CD14-positive monocyte (primary cell): ENCODE data around the gene TXLNB. TPM values are rescaled to one million over a fixed set of nuclear protein-coding genes. Genes with fewer than 3 reads are reported as not detected.

Source experiments
- DNase-seq, 3 donors: peaks; one replicate each; pipeline ENCODE4 v3.0.0-alpha.2; 2011 to 2022
- H2AFZ ChIP-seq: 2 replicates; pipeline ENCODE4 v1.6.0; 2012; ENCODE audit warnings: mild to moderate bottlenecking, low read depth, low read length, inconsistent platforms; ENCODE audit not compliant: insufficient read depth, poor library complexity, severe bottlenecking
- H3K27ac ChIP-seq, 2 donors: 1 replicate in 1 of 2; 2 replicates in 1 of 2; pipeline ENCODE4 v1.5.1; 2012 to 2013; ENCODE audit warnings: low read length in 2 of 2, control low read depth in 1 of 2, inconsistent platforms in 1 of 2, low read depth in 1 of 2, mild to moderate bottlenecking in 1 of 2
- H3K27me3 ChIP-seq, 2 donors: one replicate each; pipeline versions ENCODE4 v1.6.0 to v1.6.1; 2011 to 2013; ENCODE audit warnings: low read length in 2 of 2; ENCODE audit not compliant: control insufficient read depth in 2 of 2, insufficient read depth in 2 of 2
- H3K36me3 ChIP-seq, 2 donors: replicated peaks in 1 of 2; 1 replicate in 1 of 2; 2 replicates in 1 of 2; pipeline versions ENCODE4 v1.5.1 to v1.6.1; 2012 to 2013; ENCODE audit warnings: low read length in 2 of 2, control low read depth in 1 of 2, inconsistent platforms in 1 of 2, mild to moderate bottlenecking in 1 of 2; ENCODE audit not compliant: insufficient read depth in 2 of 2, control insufficient read depth in 1 of 2
- H3K4me1 ChIP-seq, 2 donors: 1 replicate in 1 of 2; 2 replicates in 1 of 2; pipeline versions ENCODE4 v1.5.1 to v1.6.1; 2012 to 2013; ENCODE audit warnings: low read length in 2 of 2, control low read depth in 1 of 2, inconsistent platforms in 1 of 2, mild to moderate bottlenecking in 1 of 2, moderate library complexity in 1 of 2; ENCODE audit not compliant: insufficient read depth in 2 of 2, control insufficient read depth in 1 of 2
- H3K4me2 ChIP-seq: replicated peaks from 2 replicates; pipeline ENCODE3; 2012; ENCODE audit warnings: low read length, moderate library complexity, mild to moderate bottlenecking; ENCODE audit not compliant: poor library complexity, severe bottlenecking; ENCODE audit errors: extremely low read depth
- H3K4me3 ChIP-seq, 3 experiments: fragments of 200-600 bp in 1 of 3; sonication (generic) in 1 of 3; replicated peaks in 1 of 3; 1 replicate in 2 of 3; 2 replicates in 1 of 3; pipeline ENCODE4 v1.5.1; 2011 to 2013; ENCODE audit warnings: low read length in 3 of 3, mild to moderate bottlenecking in 3 of 3, control low read depth in 2 of 3, low read depth in 2 of 3, inconsistent platforms in 1 of 3, moderate library complexity in 1 of 3
- H3K79me2 ChIP-seq: 2 replicates; pipeline ENCODE4 v1.6.0; 2012; ENCODE audit warnings: mild to moderate bottlenecking, control low read depth, inconsistent platforms, low read length, moderate library complexity; ENCODE audit not compliant: insufficient read depth
- H3K9ac ChIP-seq: 2 replicates; pipeline ENCODE4 v1.6.0; 2017; ENCODE audit warnings: low read length, mild to moderate bottlenecking; ENCODE audit not compliant: insufficient read depth, poor library complexity, severe bottlenecking
- H3K9me3 ChIP-seq, 2 donors: replicated peaks in 1 of 2; 1 replicate in 1 of 2; 2 replicates in 1 of 2; pipeline versions ENCODE4 v1.5.1 to v1.6.1; 2012 to 2013; ENCODE audit warnings: low read length in 2 of 2, control low read depth in 1 of 2; ENCODE audit not compliant: control insufficient read depth in 1 of 2, insufficient read depth in 1 of 2
- H4K20me1 ChIP-seq: 2 replicates; pipeline ENCODE4 v1.6.0; 2012; ENCODE audit warnings: mild to moderate bottlenecking, low read length, control low read depth, moderate library complexity; ENCODE audit not compliant: insufficient read depth
- H3K27ac Mint-ChIP-seq, 7 donors: one replicate each; pipeline ENCODE4 v1.8.0; 2020; ENCODE audit warnings: mild to moderate bottlenecking in 7 of 7, mixed read lengths in 7 of 7, moderate library complexity in 6 of 7, inconsistent platforms in 2 of 7
- H3K27me3 Mint-ChIP-seq, 3 donors: one replicate each; pipeline ENCODE4 v1.8.0; 2021 to 2022; ENCODE audit warnings: low read depth in 3 of 3, mild to moderate bottlenecking in 3 of 3, mixed read lengths in 3 of 3, moderate library complexity in 3 of 3, inconsistent platforms in 1 of 3
- H3K36me3 Mint-ChIP-seq, 2 donors: one replicate each; pipeline ENCODE4 v1.8.0; 2020; ENCODE audit warnings: mixed read lengths in 2 of 2, inconsistent platforms in 1 of 2, mild to moderate bottlenecking in 1 of 2
- H3K4me1 Mint-ChIP-seq: one replicate; pipeline ENCODE4 v1.8.0; 2020; ENCODE audit warnings: mild to moderate bottlenecking, mixed read lengths
- H3K4me3 Mint-ChIP-seq, 2 donors: one replicate each; pipeline ENCODE4 v1.8.0; 2020; ENCODE audit warnings: mild to moderate bottlenecking in 2 of 2, mixed read lengths in 2 of 2, moderate library complexity in 1 of 2
- H3K9me3 Mint-ChIP-seq, 7 donors: one replicate each; pipeline ENCODE4 v1.8.0; 2020 to 2022; ENCODE audit warnings: mixed read lengths in 7 of 7, mild to moderate bottlenecking in 6 of 7, moderate library complexity in 6 of 7, inconsistent platforms in 2 of 7
- WGBS: methylation state at CpG from one replicate; pipeline ENCODE4 v1.1.5; 2013; ENCODE audit warnings: missing lambda C conversion rate; ENCODE audit not compliant: insufficient coverage; 5-methylcytosine and 5-hydroxymethylcytosine counted together
- intact Hi-C, 2 donors: fragments of 100-400 bp; cut with micrococcal nuclease; formaldehyde crosslinking; loops; one replicate each; pipeline versions ENCODE4 v1.15.0 to v1.15.1; 2023
- polyA plus RNA-seq, 3 donors: library from polyadenylated mRNA; depleted of rRNA in 1 of 3; unstranded in 2 of 3; stranded (reverse) in 1 of 3; fragments of 300-500 nt in 2 of 3; fragments of >200 nt in 1 of 3; fragmentation: Illumina TruSeq in 2 of 3; gene quantifications; 1 replicate in 2 of 3; 2 replicates in 1 of 3; pipeline ENCODE4 v1.2.3, GENCODE V29; 2012 to 2021
- TF ChIP-seq, protein P1 (sequence below): fragments of 200-600 bp; IDR thresholded peaks from one replicate; pipeline ENCODE4 v1.8.0; 2022; ENCODE audit warnings: antibody characterized with exemption, mild to moderate bottlenecking

Gene TXLNB
- polyA plus RNA-seq, 3 donors = 0.04 to 0.25 (median 0.14) TPM

DNA sequence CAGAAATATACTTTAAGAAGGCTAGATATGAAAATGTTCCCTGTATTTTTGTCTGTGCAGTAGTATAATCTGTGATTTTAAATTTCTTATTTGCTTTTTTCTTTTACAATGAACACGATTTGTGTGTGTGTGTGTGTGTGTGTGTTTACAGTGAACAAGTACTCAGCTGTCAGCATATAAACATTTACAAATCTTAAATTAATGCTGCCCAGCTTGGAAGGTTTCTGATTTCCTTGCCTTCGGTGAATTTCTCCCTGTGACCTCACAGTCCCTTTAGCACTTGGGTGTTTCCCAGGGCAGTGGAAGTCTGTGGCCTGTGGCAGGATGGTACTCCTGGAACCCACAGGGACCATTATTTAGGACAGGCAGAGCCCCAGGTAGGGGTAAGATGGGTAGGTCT is 37.6 kb downstream of the TXLNB start:
- TF ChIP-seq, protein P1, sequence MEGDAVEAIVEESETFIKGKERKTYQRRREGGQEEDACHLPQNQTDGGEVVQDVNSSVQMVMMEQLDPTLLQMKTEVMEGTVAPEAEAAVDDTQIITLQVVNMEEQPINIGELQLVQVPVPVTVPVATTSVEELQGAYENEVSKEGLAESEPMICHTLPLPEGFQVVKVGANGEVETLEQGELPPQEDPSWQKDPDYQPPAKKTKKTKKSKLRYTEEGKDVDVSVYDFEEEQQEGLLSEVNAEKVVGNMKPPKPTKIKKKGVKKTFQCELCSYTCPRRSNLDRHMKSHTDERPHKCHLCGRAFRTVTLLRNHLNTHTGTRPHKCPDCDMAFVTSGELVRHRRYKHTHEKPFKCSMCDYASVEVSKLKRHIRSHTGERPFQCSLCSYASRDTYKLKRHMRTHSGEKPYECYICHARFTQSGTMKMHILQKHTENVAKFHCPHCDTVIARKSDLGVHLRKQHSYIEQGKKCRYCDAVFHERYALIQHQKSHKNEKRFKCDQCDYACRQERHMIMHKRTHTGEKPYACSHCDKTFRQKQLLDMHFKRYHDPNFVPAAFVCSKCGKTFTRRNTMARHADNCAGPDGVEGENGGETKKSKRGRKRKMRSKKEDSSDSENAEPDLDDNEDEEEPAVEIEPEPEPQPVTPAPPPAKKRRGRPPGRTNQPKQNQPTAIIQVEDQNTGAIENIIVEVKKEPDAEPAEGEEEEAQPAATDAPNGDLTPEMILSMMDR = no peak
- Histone ChIP-seq H3K4me2 (no peak overlapping the region), H3K36me3 (no peaks in the 10 kb centered on the region), H3K27ac (no peak overlapping the region), H3K9ac (no peak overlapping the region), H3K4me1 (no peaks in the 10 kb centered on the region), H3K4me3 (no peak overlapping the region), H2AFZ (no peak overlapping the region), H3K79me2 (no peaks in the 10 kb centered on the region), H3K27me3 (no peaks in the 10 kb centered on the region), H3K9me3 (no peaks in the 10 kb centered on the region), H4K20me1 (no peaks in the 10 kb centered on the region)
- 100% methylated on average over 1 of the region's 2 CpGs for WGBS
- peaks cover 0 to 2% (median 1%) of the 10 kb centered on the region in 3 donors for H3K27me3 Mint-ChIP-seq
- H3K9me3 Mint-ChIP-seq = peaks cover 0 to 1% (median 0%) of the 10 kb centered on the region in 7 donors
- H3K4me3 Mint-ChIP-seq = no peak overlapping the region
- no peaks in the 10 kb centered on the region for H3K36me3 Mint-ChIP-seq
- H3K27ac Mint-ChIP-seq = no peak overlapping the region
- H3K4me1 Mint-ChIP-seq = peaks cover 8% of the 10 kb centered on the region
- intact Hi-C loops = no loop called here
- no peak for DNase-seq

DNA sequence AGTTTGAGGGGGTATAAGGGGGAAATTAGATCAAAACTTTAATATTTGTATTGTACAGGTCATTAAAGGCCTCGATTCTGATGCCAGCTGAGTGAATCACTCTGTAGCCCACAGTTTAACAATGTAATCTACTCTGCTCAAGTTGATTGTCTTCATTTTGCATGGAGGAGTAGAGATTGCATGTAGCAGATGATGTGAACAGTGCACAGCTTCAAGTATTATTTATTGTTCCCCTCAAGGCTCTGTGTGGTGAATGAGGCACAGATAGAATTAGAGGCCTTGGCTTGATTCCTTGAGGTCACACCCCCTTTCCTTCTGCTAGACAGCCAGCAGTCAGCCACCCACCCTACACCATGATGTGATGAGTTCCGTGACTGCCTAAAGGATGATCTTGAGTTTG is 38.1 kb downstream of the TXLNB start:
- no peaks in the 10 kb centered on the region for H3K36me3 Mint-ChIP-seq
- intact Hi-C loops = no loop called here
- peaks cover 8% of the 10 kb centered on the region for H3K4me1 Mint-ChIP-seq
- Histone ChIP-seq H3K27me3 (no peaks in the 10 kb centered on the region), H3K27ac (no peak overlapping the region), H2AFZ (no peak overlapping the region), H3K4me3 (no peak overlapping the region), H3K9ac (no peak overlapping the region), H3K4me2 (no peak overlapping the region), H3K9me3 (no peaks in the 10 kb centered on the region), H4K20me1 (no peaks in the 10 kb centered on the region), H3K4me1 (no peaks in the 10 kb centered on the region), H3K36me3 (no peaks in the 10 kb centered on the region), H3K79me2 (no peaks in the 10 kb centered on the region)
- H3K9me3 Mint-ChIP-seq = peaks cover 0 to 1% (median 0%) of the 10 kb centered on the region in 7 donors
- H3K27ac Mint-ChIP-seq = peak overlapping the region in 2 of 7 donors; percentile 19 to 27
- TF ChIP-seq, protein P1 = no peak
- no CpG with 5 or more reads among the region's 2 CpGs for WGBS
- H3K27me3 Mint-ChIP-seq = peaks cover 0 to 1% (median 0%) of the 10 kb centered on the region in 3 donors
- no peak overlapping the region for H3K4me3 Mint-ChIP-seq
- DNase-seq = no peak
